Measurements from ENCODE around the gene KRT16. TPM values are rescaled to one million over a fixed set of nuclear protein-coding genes. Genes with fewer than 3 reads are reported as not detected.

The KRT16 gene
- total RNA-seq, 1 donor from 2014 or later, result 0.79 TPM

- H3K4me3 Mint-ChIP-seq (ENCODE audit: unreplicated experiment), result no peak overlapping the region
- peak; percentile 53 for DNase-seq (ENCODE audit: low read depth)
- no peak overlapping the region for H3K4me3 ChIP-seq (ENCODE audit: insufficient read depth, low read depth, low read length)
- H3K4me1 ChIP-seq (ENCODE audit: insufficient read depth, low read length), result peaks cover 8% of the 10 kb centered on the region
- no peaks in the 10 kb centered on the region for H3K27me3 ChIP-seq (ENCODE audit: insufficient read depth, low read length)
- no peak overlapping the region for H3K27ac Mint-ChIP-seq (ENCODE audit: unreplicated experiment)
- H3K9me3 ChIP-seq (ENCODE audit: insufficient read depth, low read depth, low read length), result no peaks in the 10 kb centered on the region
- TF ChIP-seq, protein P1, sequence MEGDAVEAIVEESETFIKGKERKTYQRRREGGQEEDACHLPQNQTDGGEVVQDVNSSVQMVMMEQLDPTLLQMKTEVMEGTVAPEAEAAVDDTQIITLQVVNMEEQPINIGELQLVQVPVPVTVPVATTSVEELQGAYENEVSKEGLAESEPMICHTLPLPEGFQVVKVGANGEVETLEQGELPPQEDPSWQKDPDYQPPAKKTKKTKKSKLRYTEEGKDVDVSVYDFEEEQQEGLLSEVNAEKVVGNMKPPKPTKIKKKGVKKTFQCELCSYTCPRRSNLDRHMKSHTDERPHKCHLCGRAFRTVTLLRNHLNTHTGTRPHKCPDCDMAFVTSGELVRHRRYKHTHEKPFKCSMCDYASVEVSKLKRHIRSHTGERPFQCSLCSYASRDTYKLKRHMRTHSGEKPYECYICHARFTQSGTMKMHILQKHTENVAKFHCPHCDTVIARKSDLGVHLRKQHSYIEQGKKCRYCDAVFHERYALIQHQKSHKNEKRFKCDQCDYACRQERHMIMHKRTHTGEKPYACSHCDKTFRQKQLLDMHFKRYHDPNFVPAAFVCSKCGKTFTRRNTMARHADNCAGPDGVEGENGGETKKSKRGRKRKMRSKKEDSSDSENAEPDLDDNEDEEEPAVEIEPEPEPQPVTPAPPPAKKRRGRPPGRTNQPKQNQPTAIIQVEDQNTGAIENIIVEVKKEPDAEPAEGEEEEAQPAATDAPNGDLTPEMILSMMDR (IDR thresholded peaks at IDR 0.05; ENCODE audit: insufficient read depth, low read depth, low read length), result no peak
- no peak for TF ChIP-seq EZH2 (IDR thresholded peaks at IDR 0.05; ENCODE audit: insufficient read depth, low read length)
- no peak overlapping the region for H2AFZ ChIP-seq (ENCODE audit: low read depth, low read length)
- H3K4me1 Mint-ChIP-seq (ENCODE audit: low read depth, unreplicated experiment), result no peaks in the 10 kb centered on the region
- H3K36me3 Mint-ChIP-seq (ENCODE audit: low read depth, unreplicated experiment), result no peaks in the 10 kb centered on the region
- H3K27me3 Mint-ChIP-seq (ENCODE audit: low read depth, unreplicated experiment), result peaks cover 17% of the 10 kb centered on the region
- no peaks in the 10 kb centered on the region for H4K20me1 ChIP-seq (ENCODE audit: insufficient read depth, low read length)
- H3K79me2 ChIP-seq (ENCODE audit: insufficient read depth, low read length), result no peaks in the 10 kb centered on the region
- H3K9me3 Mint-ChIP-seq (ENCODE audit: unreplicated experiment), result no peaks in the 10 kb centered on the region
- no peak overlapping the region for H3K27ac ChIP-seq (ENCODE audit: low read depth, low read length)
- H3K4me2 ChIP-seq (ENCODE audit: low read length), result no peak overlapping the region
- H3K9ac ChIP-seq (ENCODE audit: low read length), result no peak overlapping the region
- H3K36me3 ChIP-seq (ENCODE audit: insufficient read depth, low read length), result no peaks in the 10 kb centered on the region
- FAIRE-seq, result no peak
Observed at GRCh38 chr17:41639492-41640473, 27.2 kb upstream of the KRT16 start.

- Mint-ChIP-seq H3K4me3 (ENCODE audit: unreplicated experiment) (no peak overlapping the region), H3K4me1 (ENCODE audit: low read depth, unreplicated experiment) (no peaks in the 10 kb centered on the region), H3K36me3 (ENCODE audit: low read depth, unreplicated experiment) (no peaks in the 10 kb centered on the region), H3K9me3 (ENCODE audit: unreplicated experiment) (no peaks in the 10 kb centered on the region), H3K27me3 (ENCODE audit: low read depth, unreplicated experiment) (peaks cover 17% of the 10 kb centered on the region), H3K27ac (ENCODE audit: unreplicated experiment) (no peak overlapping the region)
- FAIRE-seq (no peak), DNase-seq (ENCODE audit: low read depth) (no peak)
- H3K9me3 ChIP-seq (ENCODE audit: insufficient read depth, low read depth, low read length), result no peaks in the 10 kb centered on the region
- H3K79me2 ChIP-seq (ENCODE audit: insufficient read depth, low read length), result no peaks in the 10 kb centered on the region
- no peaks in the 10 kb centered on the region for H3K36me3 ChIP-seq (ENCODE audit: insufficient read depth, low read length)
- H3K27ac ChIP-seq (ENCODE audit: low read depth, low read length), result no peak overlapping the region
- H3K4me1 ChIP-seq (ENCODE audit: insufficient read depth, low read length), result peaks cover 10% of the 10 kb centered on the region
- no peaks in the 10 kb centered on the region for H4K20me1 ChIP-seq (ENCODE audit: insufficient read depth, low read length)
- no peak overlapping the region for H3K4me2 ChIP-seq (ENCODE audit: low read length)
- no peak overlapping the region for H3K9ac ChIP-seq (ENCODE audit: low read length)
- no peak for TF ChIP-seq EZH2 (IDR thresholded peaks at IDR 0.05; ENCODE audit: insufficient read depth, low read length)
- TF ChIP-seq, protein P1 (IDR thresholded peaks at IDR 0.05; ENCODE audit: insufficient read depth, low read depth, low read length), result no peak
- no peak overlapping the region for H2AFZ ChIP-seq (ENCODE audit: low read depth, low read length)
- H3K27me3 ChIP-seq (ENCODE audit: insufficient read depth, low read length), result no peaks in the 10 kb centered on the region
- no peak overlapping the region for H3K4me3 ChIP-seq (ENCODE audit: insufficient read depth, low read depth, low read length)
Observed at GRCh38 chr17:41638941-41639340, 26.4 kb upstream of the KRT16 start.

DNA sequence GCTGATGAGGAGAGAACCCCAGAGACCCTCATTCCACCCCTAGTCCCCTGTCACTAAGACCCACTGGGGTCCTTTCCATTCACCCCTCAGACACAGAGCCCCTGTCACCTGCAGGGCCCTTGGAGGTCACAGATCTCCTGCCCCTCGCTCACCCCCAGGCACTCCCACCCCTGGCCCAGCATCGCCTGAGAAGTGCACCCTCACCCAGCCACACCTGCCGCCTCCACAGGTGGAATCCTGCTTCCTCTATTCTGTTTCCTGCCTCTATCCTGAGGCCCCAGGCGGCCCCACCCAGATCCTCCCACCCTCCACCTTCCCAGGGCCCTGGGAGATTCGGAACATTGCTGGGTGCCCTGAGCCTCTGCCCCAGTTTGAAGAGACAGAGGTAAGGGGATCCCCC, 25.6 kb upstream of the KRT16 start:
- Histone ChIP-seq H3K9me3 (ENCODE audit: insufficient read depth, low read depth, low read length) (no peaks in the 10 kb centered on the region), H3K9ac (ENCODE audit: low read length) (no peak overlapping the region)

More for the DNA sequence above, 25.6 kb upstream of the KRT16 start:
- no peak overlapping the region for H3K27ac Mint-ChIP-seq (ENCODE audit: unreplicated experiment)
- H3K4me2 ChIP-seq (ENCODE audit: low read length), result no peak overlapping the region
- no peak overlapping the region for H3K27ac ChIP-seq (ENCODE audit: low read depth, low read length)
- no peak for TF ChIP-seq EZH2 (IDR thresholded peaks at IDR 0.05; ENCODE audit: insufficient read depth, low read length)
- TF ChIP-seq, protein P1 (IDR thresholded peaks at IDR 0.05; ENCODE audit: insufficient read depth, low read depth, low read length), result no peak
- no peaks in the 10 kb centered on the region for H3K9me3 Mint-ChIP-seq (ENCODE audit: unreplicated experiment)
- no peak overlapping the region for H2AFZ ChIP-seq (ENCODE audit: low read depth, low read length)
- no peak for DNase-seq (ENCODE audit: low read depth)
- H3K4me3 ChIP-seq (ENCODE audit: insufficient read depth, low read depth, low read length), result no peak overlapping the region
- peaks cover 17% of the 10 kb centered on the region for H3K27me3 Mint-ChIP-seq (ENCODE audit: low read depth, unreplicated experiment)
- no peaks in the 10 kb centered on the region for H3K79me2 ChIP-seq (ENCODE audit: insufficient read depth, low read length)
- no peaks in the 10 kb centered on the region for H3K27me3 ChIP-seq (ENCODE audit: insufficient read depth, low read length)
- no peaks in the 10 kb centered on the region for H3K36me3 ChIP-seq (ENCODE audit: insufficient read depth, low read length)
- no peak for FAIRE-seq
- H3K4me1 ChIP-seq (ENCODE audit: insufficient read depth, low read length), result peaks cover 10% of the 10 kb centered on the region
- H3K4me1 Mint-ChIP-seq (ENCODE audit: low read depth, unreplicated experiment), result no peaks in the 10 kb centered on the region
- no peaks in the 10 kb centered on the region for H4K20me1 ChIP-seq (ENCODE audit: insufficient read depth, low read length)
- H3K4me3 Mint-ChIP-seq (ENCODE audit: unreplicated experiment), result no peak overlapping the region
- no peaks in the 10 kb centered on the region for H3K36me3 Mint-ChIP-seq (ENCODE audit: low read depth, unreplicated experiment)
